ENCODE measurements around the gene PLBD2. TPM values are rescaled to one million over a fixed set of nuclear protein-coding genes. Genes with fewer than 3 reads are reported as not detected.

The PLBD2 gene
- total RNA-seq, 1 experiment from 2014 or later = 6.5 TPM

GRCh38 chr12:113320401-113320800 lies 38.0 kb upstream of the PLBD2 start:
- H3K27ac ChIP-seq (ENCODE audit: low read length) = no peak overlapping the region
- no peak overlapping the region for H2AFZ ChIP-seq (ENCODE audit: low read length)
- DNase-seq = no peak
- no peaks in the 10 kb centered on the region for H3K36me3 ChIP-seq (ENCODE audit: insufficient read depth, low read length)
- H3K9me2 ChIP-seq (replicated peaks; ENCODE audit: insufficient read depth, low read length) = no peaks in the 10 kb centered on the region
- H3K27me3 ChIP-seq (ENCODE audit: low read length) = no peaks in the 10 kb centered on the region
- no peak overlapping the region for H3K9ac ChIP-seq (ENCODE audit: low read length)
- no peaks in the 10 kb centered on the region for H4K20me1 ChIP-seq (ENCODE audit: insufficient read depth, low read depth, low read length)
- H3K9me3 ChIP-seq (ENCODE audit: low read length) = no peaks in the 10 kb centered on the region
- H3K4me1 ChIP-seq (ENCODE audit: low read length) = peaks cover 6% of the 10 kb centered on the region
- H3K79me2 ChIP-seq (ENCODE audit: low read length) = no peaks in the 10 kb centered on the region
- no peak overlapping the region for H3K4me3 ChIP-seq (ENCODE audit: low read length)
- H3K4me2 ChIP-seq (ENCODE audit: low read depth, low read length, poor library complexity, severe bottlenecking) = no peak overlapping the region

DNA sequence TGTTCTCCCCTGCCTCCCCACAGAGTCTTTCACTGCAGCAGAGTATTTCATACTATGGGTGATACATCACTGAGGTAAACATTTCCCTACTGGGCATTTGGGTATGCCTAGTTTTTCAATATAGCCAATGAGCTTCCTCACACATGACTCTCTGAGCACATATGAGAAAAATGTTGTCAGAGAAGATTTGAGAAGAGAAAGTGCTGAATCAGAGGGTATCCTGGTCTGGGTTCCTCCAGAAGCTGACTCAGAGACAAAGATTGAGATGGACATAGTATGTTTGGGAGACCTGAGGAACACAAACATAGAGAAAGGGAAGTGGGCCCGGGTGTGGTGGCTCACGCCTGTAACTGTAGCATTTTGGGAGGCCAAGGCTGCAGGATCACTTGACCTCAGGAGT lies 36.0 kb upstream of the PLBD2 start:
- no peak overlapping the region for H3K9ac ChIP-seq (ENCODE audit: low read length)
- no peak for DNase-seq
- H3K27me3 ChIP-seq (ENCODE audit: low read length) = no peaks in the 10 kb centered on the region
- peaks cover 8% of the 10 kb centered on the region for H3K4me1 ChIP-seq (ENCODE audit: low read length)
- no peaks in the 10 kb centered on the region for H3K79me2 ChIP-seq (ENCODE audit: low read length)
- no peak overlapping the region for H2AFZ ChIP-seq (ENCODE audit: low read length)
- no peaks in the 10 kb centered on the region for H4K20me1 ChIP-seq (ENCODE audit: insufficient read depth, low read depth, low read length)
- no peak overlapping the region for H3K4me2 ChIP-seq (ENCODE audit: low read depth, low read length, poor library complexity, severe bottlenecking)
- no peaks in the 10 kb centered on the region for H3K36me3 ChIP-seq (ENCODE audit: insufficient read depth, low read length)
- H3K9me3 ChIP-seq (ENCODE audit: low read length) = no peaks in the 10 kb centered on the region
- no peaks in the 10 kb centered on the region for H3K9me2 ChIP-seq (replicated peaks; ENCODE audit: insufficient read depth, low read length)
- H3K27ac ChIP-seq (ENCODE audit: low read length) = no peak overlapping the region
- H3K4me3 ChIP-seq (ENCODE audit: low read length) = no peak overlapping the region

- H3K9ac ChIP-seq (ENCODE audit: low read length) = no peak overlapping the region
- DNase-seq = no peak
- H2AFZ ChIP-seq (ENCODE audit: low read length) = no peak overlapping the region
- H3K27me3 ChIP-seq (ENCODE audit: low read length) = no peaks in the 10 kb centered on the region
- no peaks in the 10 kb centered on the region for H3K36me3 ChIP-seq (ENCODE audit: insufficient read depth, low read length)
- H3K4me1 ChIP-seq (ENCODE audit: low read length) = peaks cover 8% of the 10 kb centered on the region
- H3K4me3 ChIP-seq (ENCODE audit: low read length) = no peak overlapping the region
- no peaks in the 10 kb centered on the region for H4K20me1 ChIP-seq (ENCODE audit: insufficient read depth, low read depth, low read length)
- H3K9me3 ChIP-seq (ENCODE audit: low read length) = no peaks in the 10 kb centered on the region
- H3K27ac ChIP-seq (ENCODE audit: low read length) = no peak overlapping the region
- H3K4me2 ChIP-seq (ENCODE audit: low read depth, low read length, poor library complexity, severe bottlenecking) = no peak overlapping the region
- H3K79me2 ChIP-seq (ENCODE audit: low read length) = no peaks in the 10 kb centered on the region
- no peaks in the 10 kb centered on the region for H3K9me2 ChIP-seq (replicated peaks; ENCODE audit: insufficient read depth, low read length)
These were observed 32.5 kb upstream of the PLBD2 start for GRCh38 chr12:113325916-113326315.

DNA sequence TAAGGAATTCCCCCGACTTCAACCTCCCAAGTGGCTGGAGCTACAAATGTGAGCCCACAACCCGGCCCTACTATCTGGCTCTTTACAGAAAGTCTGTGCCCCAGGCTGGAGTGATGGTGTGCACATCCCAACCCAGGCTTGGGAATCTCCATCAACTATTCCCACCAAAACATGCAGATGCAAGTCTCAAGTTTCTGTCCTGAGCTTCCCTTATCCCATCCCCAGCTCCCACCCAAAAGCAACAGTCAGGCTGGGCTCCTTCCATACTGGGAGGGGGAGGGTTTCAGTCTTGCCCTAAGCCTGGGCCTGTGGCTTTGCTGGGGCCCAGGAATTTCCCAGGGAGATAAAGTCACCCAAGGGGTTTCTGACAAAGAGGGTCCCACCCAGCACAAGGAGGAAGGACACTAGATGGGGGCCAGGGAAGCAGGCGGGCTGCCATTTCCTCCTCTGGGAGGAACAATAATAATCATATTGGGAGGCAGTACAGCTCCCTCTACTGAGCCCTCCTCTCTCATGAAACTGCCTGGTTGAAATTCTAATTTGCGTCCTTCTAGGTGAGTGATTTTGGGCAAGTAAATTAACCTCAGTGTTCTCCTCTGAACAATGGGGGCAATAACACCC lies 31.5 kb upstream of the PLBD2 start:
- Histone ChIP-seq H3K27ac (ENCODE audit: low read length) (no peak overlapping the region), H3K9ac (ENCODE audit: low read length) (no peak overlapping the region), H2AFZ (ENCODE audit: low read length) (no peak overlapping the region), H3K9me2 (replicated peaks; ENCODE audit: insufficient read depth, low read length) (no peaks in the 10 kb centered on the region), H3K4me3 (ENCODE audit: low read length) (no peak overlapping the region), H3K27me3 (ENCODE audit: low read length) (no peaks in the 10 kb centered on the region), H3K9me3 (ENCODE audit: low read length) (no peaks in the 10 kb centered on the region), H4K20me1 (ENCODE audit: insufficient read depth, low read depth, low read length) (no peaks in the 10 kb centered on the region), H3K4me2 (ENCODE audit: low read depth, low read length, poor library complexity, severe bottlenecking) (no peak overlapping the region), H3K36me3 (ENCODE audit: insufficient read depth, low read length) (no peaks in the 10 kb centered on the region), H3K79me2 (ENCODE audit: low read length) (no peaks in the 10 kb centered on the region), H3K4me1 (ENCODE audit: low read length) (peaks cover 8% of the 10 kb centered on the region)
- peak; percentile 59 for DNase-seq

GRCh38 chr12:113328368-113328889 lies 30.0 kb upstream of the PLBD2 start:
- H3K79me2 ChIP-seq (ENCODE audit: low read length) = no peaks in the 10 kb centered on the region
- no peak overlapping the region for H2AFZ ChIP-seq (ENCODE audit: low read length)
- H3K9ac ChIP-seq (ENCODE audit: low read length) = no peak overlapping the region
- H3K27ac ChIP-seq (ENCODE audit: low read length) = no peak overlapping the region
- H3K4me2 ChIP-seq (ENCODE audit: low read depth, low read length, poor library complexity, severe bottlenecking) = no peak overlapping the region
- no peaks in the 10 kb centered on the region for H3K27me3 ChIP-seq (ENCODE audit: low read length)
- H3K4me1 ChIP-seq (ENCODE audit: low read length) = peaks cover 8% of the 10 kb centered on the region
- no peaks in the 10 kb centered on the region for H3K9me2 ChIP-seq (replicated peaks; ENCODE audit: insufficient read depth, low read length)
- no peak for DNase-seq
- H3K4me3 ChIP-seq (ENCODE audit: low read length) = no peak overlapping the region
- no peaks in the 10 kb centered on the region for H3K9me3 ChIP-seq (ENCODE audit: low read length)
- no peaks in the 10 kb centered on the region for H4K20me1 ChIP-seq (ENCODE audit: insufficient read depth, low read depth, low read length)
- H3K36me3 ChIP-seq (ENCODE audit: insufficient read depth, low read length) = no peaks in the 10 kb centered on the region

GRCh38 chr12:113329022-113329790 lies 29.2 kb upstream of the PLBD2 start:
- H3K9me2 ChIP-seq (replicated peaks; ENCODE audit: insufficient read depth, low read length) = no peaks in the 10 kb centered on the region
- H3K27ac ChIP-seq (ENCODE audit: low read length) = no peak overlapping the region
- no peaks in the 10 kb centered on the region for H4K20me1 ChIP-seq (ENCODE audit: insufficient read depth, low read depth, low read length)
- no peaks in the 10 kb centered on the region for H3K36me3 ChIP-seq (ENCODE audit: insufficient read depth, low read length)
- H3K4me3 ChIP-seq (ENCODE audit: low read length) = no peak overlapping the region
- no peak overlapping the region for H3K4me2 ChIP-seq (ENCODE audit: low read depth, low read length, poor library complexity, severe bottlenecking)
- H3K9ac ChIP-seq (ENCODE audit: low read length) = no peak overlapping the region
- H3K79me2 ChIP-seq (ENCODE audit: low read length) = no peaks in the 10 kb centered on the region
- H2AFZ ChIP-seq (ENCODE audit: low read length) = no peak overlapping the region
- H3K9me3 ChIP-seq (ENCODE audit: low read length) = no peaks in the 10 kb centered on the region
- no peaks in the 10 kb centered on the region for H3K27me3 ChIP-seq (ENCODE audit: low read length)
- H3K4me1 ChIP-seq (ENCODE audit: low read length) = peaks cover 11% of the 10 kb centered on the region
- no peak for DNase-seq

GRCh38 chr12:113329791-113330417 lies 28.5 kb upstream of the PLBD2 start:
- no peaks in the 10 kb centered on the region for H3K36me3 ChIP-seq (ENCODE audit: insufficient read depth, low read length)
- H3K9me2 ChIP-seq (replicated peaks; ENCODE audit: insufficient read depth, low read length) = no peaks in the 10 kb centered on the region
- no peaks in the 10 kb centered on the region for H4K20me1 ChIP-seq (ENCODE audit: insufficient read depth, low read depth, low read length)
- no peak overlapping the region for H3K4me3 ChIP-seq (ENCODE audit: low read length)
- no peak overlapping the region for H3K4me2 ChIP-seq (ENCODE audit: low read depth, low read length, poor library complexity, severe bottlenecking)
- no peak overlapping the region for H2AFZ ChIP-seq (ENCODE audit: low read length)
- no peak overlapping the region for H3K9ac ChIP-seq (ENCODE audit: low read length)
- H3K9me3 ChIP-seq (ENCODE audit: low read length) = no peaks in the 10 kb centered on the region
- no peak overlapping the region for H3K27ac ChIP-seq (ENCODE audit: low read length)
- H3K79me2 ChIP-seq (ENCODE audit: low read length) = no peaks in the 10 kb centered on the region
- no peaks in the 10 kb centered on the region for H3K27me3 ChIP-seq (ENCODE audit: low read length)
- no peak for DNase-seq
- peaks cover 15% of the 10 kb centered on the region for H3K4me1 ChIP-seq (ENCODE audit: low read length)

DNA sequence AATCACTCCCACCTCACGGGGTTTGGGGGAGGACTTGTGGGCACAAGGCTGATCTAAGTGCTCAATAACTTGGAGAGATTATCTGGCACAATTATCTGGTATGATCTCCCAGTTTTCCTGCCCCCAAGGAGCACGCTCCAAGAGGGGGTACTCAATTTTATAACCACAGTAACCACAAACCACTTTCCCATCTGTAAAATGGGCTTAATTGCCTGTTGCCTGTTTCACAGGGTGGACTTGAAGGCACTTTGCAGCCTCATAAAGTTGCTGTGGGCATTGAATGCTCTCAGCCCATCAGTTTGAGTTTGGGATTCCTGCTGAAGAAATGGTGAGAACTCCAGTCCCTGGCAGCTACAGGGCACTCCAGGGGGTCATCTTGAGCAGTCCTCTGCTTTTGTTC lies 27.9 kb upstream of the PLBD2 start:
- DNase-seq = no peak
- Histone ChIP-seq H2AFZ (ENCODE audit: low read length) (no peak overlapping the region), H3K4me3 (ENCODE audit: low read length) (no peak overlapping the region), H3K27ac (ENCODE audit: low read length) (no peak overlapping the region), H3K36me3 (ENCODE audit: insufficient read depth, low read length) (no peaks in the 10 kb centered on the region), H3K79me2 (ENCODE audit: low read length) (no peaks in the 10 kb centered on the region), H3K27me3 (ENCODE audit: low read length) (no peaks in the 10 kb centered on the region), H3K4me1 (ENCODE audit: low read length) (peaks cover 14% of the 10 kb centered on the region), H3K9me3 (ENCODE audit: low read length) (no peaks in the 10 kb centered on the region), H3K9ac (ENCODE audit: low read length) (no peak overlapping the region), H3K9me2 (replicated peaks; ENCODE audit: insufficient read depth, low read length) (no peaks in the 10 kb centered on the region), H3K4me2 (ENCODE audit: low read depth, low read length, poor library complexity, severe bottlenecking) (no peak overlapping the region), H4K20me1 (ENCODE audit: insufficient read depth, low read depth, low read length) (no peaks in the 10 kb centered on the region)

All from Karpas-422 (cell line).